HG02610 (cell line): Measurements from ENCODE around the gene YWHAE.
"Not testable (repeated sequence)": the region's sequence is repeated elsewhere in the genome, so short reads cannot be mapped to it uniquely, and the experiment has no call there.

Experiments
- ATAC-seq: cut with Tn5 transposase; IDR thresholded peaks from one replicate; pipeline ENCODE4 v1.9.1; 2021; ENCODE audit warnings: mild to moderate bottlenecking, moderate library complexity; ENCODE audit not compliant: unreplicated experiment

YWHAE gene

DNA sequence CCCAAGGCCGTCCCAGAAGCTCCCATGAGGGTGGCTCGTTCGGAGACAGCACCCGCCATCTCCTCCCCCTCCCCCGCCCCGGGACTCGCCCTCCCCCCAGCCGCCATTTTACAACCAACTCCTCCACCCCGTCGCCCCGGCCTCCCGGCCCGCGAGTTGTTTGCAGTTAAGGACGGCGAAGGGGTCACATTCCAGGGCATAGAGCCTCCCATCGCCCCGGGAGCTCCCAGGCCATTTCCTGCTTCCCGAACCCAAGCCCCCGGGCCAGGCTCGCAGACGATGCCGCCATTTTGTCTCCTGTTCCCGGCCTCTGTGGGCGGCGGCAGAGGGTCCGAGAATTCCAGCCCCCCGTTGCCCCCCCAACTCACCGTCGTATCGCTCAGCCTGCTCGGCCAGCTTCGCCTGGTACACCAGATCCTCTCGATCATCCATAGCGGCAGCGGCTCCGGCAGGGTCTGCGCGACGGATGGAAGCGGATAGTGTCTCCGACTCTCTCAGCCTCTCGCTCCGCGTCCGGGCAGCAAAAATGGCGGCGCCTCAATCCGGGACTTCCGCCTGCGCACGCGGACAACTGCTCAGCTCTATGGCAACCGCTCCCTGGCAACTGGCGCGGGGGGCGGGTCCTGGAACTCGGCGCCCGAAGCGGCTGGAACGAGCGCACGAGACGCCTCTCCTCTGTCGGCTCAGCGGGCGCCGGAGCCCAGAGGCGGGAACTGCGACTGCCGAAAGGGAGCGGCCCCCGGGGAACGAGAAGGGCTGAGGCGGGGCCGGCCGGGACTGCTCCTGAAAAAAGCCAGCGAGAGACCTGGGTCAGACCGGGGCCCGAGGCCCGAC lies at the start of gene YWHAE:
Gene YWHAE (minus strand): TSS at position 544 of the 834 bp plus-strand sequence. CDS start 112 bp downstream, at position 432.
- peak; percentile 87 for ATAC-seq

DNA sequence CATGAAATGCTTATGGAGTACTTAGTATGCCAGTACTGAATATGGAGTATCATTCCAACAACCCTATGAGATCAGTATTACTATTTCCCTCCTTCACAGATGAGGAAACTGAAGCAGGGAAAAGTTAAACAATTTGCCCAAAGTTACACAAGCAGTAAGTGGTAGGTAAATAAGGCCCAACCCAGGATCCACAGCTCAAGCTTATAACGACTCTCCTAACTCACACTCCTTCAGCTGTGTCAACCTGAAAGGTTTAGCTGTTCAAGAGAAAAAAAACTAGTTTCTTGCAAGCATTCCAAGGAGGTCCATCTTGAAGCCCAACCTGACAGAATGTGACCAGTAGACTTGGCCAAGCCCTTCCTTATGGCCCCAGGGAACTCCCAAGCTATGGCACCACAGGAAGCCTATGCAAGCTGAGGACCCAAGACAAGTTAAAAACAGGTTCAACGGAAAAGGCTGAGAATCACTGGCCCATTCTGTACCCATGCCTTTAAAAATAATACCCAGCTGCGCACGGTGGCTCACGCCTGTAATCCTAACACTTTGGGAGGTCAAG lies 49.5 kb upstream of the YWHAE start:
- ATAC-seq, result no peak

DNA sequence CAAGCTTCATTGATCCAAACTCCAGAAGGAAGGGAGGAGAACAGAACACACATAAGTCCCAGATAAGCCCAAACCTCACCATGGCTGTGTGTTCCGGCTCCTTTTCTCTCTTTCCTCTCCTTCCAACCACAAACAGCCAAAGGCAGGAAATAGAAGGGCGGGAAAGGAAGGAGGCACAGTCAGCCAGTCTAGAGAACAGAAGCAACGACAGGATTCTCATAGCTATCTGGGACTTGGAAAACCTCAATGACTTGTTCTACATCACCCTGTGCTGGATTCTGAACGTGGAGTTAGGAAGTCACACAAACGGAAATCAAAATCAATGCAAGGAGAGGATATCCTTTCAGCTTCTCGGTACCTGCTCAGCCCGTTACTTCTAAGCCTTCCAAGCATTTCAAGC lies 47.0 kb upstream of the YWHAE start:
- no peak for ATAC-seq

DNA sequence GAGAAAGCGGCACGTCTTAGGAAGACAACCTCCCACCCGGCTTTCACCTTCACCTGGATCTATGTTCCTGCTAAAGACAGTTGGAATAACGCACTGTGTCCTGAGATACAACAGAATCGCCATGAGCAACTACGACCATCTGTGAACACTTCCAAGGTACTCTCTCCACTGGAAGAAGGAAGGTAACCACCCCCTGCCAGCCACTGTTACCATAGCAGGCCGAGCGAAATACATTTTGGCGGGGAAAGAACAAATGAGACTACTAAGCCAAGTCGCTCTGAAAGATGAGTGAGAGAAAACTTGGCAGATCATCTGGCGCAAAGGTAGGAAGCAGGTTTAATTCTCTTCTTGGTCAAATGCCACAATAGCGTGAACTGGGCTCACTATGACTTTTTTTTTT lies 46.2 kb upstream of the YWHAE start:
- ATAC-seq, result no peak

DNA sequence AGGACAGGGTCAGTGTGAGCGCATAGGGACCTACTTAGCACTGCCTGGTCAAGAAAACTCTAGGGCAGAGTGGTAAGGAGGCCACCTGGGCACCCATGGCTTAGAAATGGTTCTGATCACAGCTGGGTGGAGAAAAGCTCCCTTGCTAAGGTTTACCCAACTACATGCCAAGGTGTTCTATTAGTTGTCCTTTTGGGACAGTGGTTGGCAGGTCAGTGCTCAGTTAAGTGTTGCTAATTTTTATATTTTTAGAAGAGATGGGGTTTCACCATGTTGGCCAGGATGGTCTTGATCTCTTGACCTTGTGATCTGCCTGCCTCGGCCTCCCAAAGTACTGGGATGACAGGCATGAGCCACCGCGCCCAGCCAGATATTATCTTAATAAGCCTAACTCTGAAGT lies 45.7 kb upstream of the YWHAE start:
- not testable (repeated sequence) for ATAC-seq

DNA sequence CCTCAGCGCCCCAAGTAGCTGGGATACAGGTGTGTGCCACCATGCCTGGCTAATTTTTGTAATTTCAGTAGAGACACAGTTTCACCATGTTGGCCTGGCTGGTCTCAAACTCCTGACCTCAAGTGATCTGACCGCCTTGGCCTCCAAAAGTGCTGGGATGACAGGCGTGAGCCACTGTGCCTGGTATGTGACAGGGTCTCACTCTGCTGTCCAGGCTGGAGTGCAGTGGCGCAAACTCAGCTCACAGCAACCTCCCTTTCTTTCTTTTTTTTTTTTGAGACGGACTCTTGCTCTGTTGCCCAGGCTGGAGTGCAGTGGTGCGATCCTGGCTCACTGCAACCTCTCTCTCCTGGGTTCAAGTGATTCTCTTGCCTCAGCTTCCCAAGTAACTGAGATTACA lies 42.7 kb upstream of the YWHAE start:
- not testable (repeated sequence) for ATAC-seq

DNA sequence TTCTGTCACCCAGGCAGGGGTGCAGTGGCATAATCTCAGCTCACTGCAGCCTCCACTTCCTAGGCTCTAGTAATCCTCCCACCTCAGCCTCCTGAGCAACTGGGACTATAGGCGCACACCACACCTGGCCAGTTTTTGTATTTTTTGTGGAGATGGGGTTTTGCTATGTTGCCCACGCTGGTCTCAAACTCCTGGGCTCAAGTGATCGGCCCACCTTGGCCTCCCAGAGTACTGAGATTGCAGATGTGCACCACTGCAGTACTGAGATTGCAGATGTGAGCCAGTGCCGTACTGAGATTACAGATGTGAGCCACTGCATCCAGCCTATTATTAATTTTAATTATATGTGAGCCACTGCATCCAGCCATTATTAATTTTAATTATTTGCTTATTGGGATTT lies 42.2 kb upstream of the YWHAE start:
- ATAC-seq, result no peak

DNA sequence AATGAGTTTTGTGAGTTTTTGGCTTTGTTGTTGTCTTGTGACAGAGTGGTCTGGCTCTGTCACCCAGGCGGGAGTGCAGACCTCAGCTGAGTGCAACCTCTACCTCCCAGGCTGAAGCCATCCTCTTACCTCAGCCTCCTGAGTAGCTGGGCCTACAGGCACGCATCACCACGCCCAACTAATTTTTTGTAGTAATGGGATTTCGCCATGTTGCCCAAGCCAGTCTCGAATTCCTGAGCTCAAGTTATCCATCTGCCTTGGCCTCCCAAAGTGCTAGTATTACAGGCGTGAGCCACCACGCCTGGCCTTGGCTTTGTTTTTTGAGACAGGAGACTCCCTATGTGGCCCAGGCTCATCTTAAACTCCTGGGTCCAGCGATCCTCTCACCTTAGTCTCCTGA lies 40.9 kb upstream of the YWHAE start:
- ATAC-seq, result no peak

DNA sequence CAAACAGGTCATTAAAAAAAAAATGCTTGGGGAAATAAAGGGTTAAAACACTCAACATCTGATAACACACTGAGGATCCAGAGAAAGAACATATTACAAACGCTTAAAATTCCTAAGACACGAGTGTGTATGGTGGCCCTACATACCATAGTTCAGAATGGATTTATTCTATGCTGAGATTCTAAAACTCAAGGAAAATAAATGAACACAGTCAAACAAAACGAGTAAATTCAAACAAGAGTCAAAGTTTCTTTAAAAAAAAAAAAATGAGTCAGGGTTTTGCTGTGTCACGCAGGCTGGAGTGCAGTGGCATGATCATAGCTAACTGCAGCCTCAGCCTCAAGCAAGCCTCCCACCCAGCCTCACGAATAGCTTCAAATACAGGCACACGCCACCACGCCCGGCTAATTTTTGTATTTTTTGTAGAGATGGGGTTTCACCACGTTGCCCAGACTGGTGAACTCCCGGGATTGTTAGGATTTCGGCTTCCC lies 38.6 kb upstream of the YWHAE start:
- no peak for ATAC-seq

DNA sequence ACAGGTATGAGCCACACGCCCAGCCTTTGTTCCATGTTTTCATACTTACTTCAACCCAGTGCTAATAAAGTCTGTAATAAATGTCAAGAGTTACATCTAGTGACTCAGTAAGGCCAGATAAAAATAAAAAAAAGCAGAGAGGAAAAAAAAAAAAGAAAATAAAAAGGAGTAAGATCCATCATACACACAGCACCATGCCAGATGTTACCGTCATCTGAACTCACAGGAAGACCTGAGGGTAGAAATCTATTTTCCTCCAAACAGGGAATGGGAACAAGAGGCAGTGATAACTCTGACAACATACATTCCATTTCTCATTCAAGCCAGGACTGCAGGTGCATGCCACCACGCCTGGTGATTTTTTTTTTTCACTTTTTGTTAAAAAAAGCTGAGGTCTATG lies 35.3 kb upstream of the YWHAE start:
- no peak for ATAC-seq

DNA sequence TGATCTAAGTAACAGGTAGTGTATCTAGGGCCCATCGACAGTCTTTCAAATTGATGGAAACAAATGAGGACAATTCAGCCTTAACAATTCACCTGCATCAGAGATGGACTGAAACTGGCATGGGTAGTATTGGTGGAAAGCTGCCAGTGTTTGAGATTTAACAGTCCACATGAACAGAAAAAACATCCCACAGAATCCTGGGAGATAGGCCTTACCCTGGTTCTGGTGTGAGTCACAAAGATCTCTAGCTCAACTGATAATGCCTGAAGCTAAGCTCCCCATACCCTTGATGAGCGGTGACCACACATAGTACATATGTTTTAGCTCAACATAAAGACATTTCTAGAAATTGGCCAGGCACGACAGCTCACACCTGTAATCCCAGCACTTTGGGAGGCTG lies 34.1 kb upstream of the YWHAE start:
- ATAC-seq, result no peak

DNA sequence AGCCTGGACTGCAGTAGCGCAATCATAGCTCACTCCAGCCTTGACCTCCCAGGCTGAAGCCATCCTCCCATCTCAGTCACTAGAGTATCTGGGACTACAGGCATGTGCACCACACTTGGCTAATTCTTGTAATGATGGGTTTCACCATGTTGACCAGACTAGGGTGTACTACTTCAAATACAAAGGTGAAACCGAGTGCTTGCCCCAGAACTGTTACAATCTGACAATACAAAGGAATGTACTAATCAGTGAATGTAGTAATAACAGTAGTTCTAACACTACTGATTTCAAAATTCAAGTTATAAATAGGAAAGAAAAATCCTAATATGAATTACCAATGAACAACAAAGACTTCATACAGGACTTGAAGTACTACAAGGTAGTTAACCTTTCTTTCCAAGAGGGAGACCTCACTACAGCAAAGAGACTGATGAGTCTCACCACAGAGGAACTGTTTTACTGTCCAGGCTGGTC lies 31.6 kb upstream of the YWHAE start:
- peak; percentile 83 for ATAC-seq

DNA sequence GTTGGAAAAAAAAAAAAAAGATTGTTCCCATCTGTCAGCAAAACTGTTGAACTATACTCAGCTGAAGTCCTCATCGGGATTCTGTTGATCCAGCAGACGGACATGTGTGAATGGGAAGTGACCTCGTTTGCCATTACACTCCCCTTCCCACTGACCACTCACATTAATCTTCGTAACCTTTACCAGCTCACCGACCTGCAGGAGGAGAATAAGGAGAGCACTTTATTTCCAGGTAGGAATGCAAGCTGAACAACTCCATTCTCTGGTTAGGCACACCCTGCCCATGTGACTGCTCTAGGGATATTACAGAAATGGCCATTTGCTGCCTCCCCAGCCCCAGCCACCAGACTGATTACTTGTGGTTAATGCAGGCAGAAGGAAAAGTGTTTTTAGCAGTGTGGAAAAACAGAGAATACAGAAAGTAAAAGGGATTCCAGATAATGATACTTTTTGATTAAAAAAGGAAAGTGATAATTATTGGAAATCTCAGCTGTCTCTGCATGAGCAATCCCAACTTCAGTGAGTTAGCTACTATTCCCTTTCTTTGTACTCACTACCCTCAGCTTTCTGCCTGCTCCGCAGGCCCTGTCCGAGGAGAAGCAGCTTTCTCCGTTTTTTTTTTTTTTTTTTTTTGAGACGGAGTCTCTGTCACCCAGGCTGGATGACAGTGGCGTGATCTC lies 23.6 kb upstream of the YWHAE start:
- ATAC-seq, result no peak

DNA sequence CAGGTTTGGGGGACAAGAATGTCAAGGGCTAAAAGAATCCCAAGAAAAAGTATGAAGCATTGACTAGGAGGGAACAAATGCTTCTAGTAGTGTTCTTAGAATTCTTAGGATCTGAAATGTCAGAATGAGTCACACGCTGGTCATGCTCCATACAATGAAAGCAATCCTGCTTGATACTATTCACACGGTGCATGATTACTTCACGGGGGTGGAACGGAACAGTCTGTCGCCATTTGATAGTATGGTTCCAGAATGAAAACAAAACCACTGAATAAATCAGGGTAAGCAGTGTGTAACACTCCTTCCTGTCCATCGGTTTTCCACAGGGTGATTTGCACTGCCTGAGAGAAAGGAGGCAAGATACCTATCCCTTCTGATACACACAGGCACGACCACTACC lies 22.9 kb upstream of the YWHAE start:
- ATAC-seq, result no peak

DNA sequence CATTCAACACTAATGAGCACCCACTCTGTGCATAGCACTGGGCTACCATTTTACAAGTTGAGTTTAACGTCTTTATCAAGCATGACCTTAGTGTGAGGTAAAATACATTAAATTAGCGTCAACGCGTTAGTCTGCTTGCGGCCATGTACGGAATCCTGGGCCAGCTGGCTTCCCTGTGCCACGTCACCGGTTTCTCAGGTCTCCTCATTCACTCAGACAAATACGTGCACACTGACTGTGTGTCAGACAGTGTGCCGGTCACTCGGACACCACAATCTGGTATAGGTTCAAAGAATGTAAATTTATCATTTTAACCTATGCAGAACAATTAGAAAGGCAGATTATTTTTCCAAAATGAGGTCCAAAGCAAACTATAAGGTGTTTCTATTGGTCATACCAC lies 21.4 kb upstream of the YWHAE start:
- no peak for ATAC-seq

DNA sequence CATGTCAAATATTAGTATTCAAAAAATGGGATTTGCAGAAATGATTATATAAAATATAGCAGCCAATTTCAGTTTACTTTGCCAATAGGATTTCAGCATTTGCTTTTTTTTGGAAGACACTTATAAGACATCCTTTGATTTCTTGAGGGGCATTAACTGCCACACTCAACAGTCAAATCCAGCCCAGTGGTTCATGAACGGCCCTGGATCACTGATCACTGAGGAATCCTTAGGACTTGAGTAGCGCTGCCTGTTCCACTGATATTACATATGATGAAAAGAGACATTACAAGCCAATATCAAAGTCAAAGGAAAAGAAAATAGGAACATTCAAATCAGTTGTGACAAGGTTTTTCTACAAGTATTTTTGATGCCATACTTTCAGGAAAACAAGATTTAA lies 21.0 kb upstream of the YWHAE start:
- no peak for ATAC-seq

DNA sequence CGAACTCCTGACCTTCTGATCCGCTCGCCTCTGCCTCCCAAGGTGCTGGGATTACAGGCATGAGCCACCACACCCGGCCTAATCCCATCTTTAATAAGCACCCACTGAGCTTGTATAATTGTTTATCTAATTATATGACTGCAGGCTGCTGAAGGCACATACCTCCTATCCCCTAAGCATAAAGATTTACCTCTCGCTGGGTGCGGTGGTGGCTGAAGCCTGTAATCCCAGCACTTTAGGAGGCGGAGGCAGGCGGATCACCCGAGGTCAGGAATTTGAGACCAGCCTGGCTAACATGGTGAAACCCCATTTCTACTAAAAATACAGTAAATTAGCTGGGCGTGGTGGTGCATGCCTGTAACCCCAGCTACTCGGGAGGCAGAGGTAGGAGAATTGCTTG lies 20.1 kb upstream of the YWHAE start:
- no peak for ATAC-seq

DNA sequence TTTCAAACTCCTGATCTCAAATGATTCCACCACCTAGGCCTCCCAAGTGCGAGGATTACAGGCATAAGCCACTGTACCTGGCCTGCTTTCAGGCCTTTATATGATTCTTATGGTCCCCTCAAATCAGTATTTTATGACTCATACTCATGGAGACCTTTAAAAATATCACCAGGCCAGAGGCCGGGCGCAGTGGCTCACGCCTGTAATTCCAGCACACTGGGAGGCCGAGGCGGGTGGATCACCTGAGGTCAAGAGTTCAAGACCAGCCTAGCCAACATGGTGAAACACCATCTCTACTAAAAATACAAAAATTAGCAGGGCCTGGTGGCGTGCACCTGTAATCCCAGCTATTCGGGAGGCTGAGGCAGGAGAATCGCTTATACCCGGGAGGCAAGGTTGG lies 18.5 kb upstream of the YWHAE start:
- not testable (repeated sequence) for ATAC-seq

DNA sequence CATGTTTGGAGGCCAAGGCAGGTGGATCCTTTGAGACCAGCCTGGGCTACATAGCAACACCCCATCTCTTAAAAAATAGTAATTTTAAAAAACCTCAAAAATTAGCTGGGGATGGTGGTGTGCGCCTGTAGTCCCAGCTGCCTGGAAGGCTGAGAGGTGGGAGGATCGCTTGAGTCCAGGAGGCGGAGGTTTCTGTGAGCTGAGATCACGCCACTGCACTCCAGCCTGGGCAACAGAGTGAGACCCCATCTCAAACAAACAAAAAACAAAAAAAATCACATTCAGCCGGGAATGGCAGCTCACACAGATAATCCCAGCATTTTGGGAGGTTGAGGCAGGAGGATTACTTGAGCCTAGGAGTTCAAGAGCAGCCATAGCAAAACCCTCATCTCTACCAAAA lies 16.4 kb upstream of the YWHAE start:
- no peak for ATAC-seq

DNA sequence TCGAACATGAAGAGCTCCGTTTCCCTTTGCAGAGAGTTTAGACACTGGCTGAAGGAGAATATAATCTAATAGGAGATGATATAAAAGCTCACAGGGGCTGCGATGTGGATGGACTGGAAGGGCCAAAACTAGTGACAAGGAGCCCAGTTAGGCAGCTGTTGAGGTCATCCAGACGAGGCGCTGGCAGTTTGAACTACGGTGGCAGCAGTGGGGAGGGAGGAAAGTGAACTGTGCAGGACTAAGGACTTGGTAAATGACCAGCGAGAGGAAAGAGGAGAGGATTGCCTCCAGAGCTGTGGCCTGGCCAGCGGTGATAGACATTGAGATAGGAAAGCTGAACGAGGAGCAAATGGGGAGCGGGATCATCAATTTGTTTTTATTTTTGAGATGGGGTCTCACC lies 14.6 kb upstream of the YWHAE start:
- no peak for ATAC-seq

DNA sequence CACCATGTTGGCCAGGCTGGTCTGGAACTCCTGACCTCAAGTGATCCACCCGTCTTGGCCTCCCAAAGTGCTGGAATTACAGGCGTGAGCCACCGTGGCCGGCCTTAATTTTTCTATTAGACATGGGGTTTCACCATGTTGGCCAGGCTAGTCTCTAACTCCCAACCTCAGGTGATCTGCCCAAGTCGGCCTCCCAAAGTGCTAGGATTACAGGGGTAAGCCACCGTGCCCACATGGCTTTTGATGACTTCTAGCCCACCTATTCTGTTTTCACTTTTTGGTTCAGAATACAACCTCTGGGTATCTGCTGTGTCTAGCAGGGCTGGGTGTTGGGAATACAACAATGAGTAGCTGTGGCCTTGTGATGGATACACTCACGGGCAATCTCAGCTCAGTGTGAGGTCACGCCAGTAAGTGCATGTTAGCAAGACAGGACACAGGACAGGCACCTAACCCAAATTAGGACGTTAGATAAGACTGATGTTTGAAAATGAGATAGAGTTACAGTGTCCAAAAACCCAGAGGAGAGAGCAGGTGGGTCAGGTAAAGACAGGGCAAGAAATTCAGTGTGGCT lies 14.1 kb upstream of the YWHAE start:
- no peak for ATAC-seq
